HEK293T (cell line): ENCODE results near the gene PHF10.
"Not testable (repeated sequence)": the region's sequence is repeated elsewhere in the genome, so short reads cannot be mapped to it uniquely, and the experiment has no call there.

Source experiments
- CTCF ChIA-PET: fragments of 350-600 bp; formaldehyde crosslinking; extraction: SDS; loops from one replicate; lab custom pipeline; 2021; ENCODE audit warnings: antibody characterized with exemption, inconsistent platforms; lab: Yijun Ruan, JAX
- POLR2A ChIA-PET: fragments of 350-600 bp; formaldehyde crosslinking; extraction: SDS; loops from one replicate; lab custom pipeline; 2020; ENCODE audit warnings: antibody characterized with exemption, inconsistent platforms; lab: Yijun Ruan, JAX
- DNase-seq: peaks from one replicate; pipeline ENCODE4 v3.0.0; 2012; ENCODE audit warnings: mixed read lengths; ENCODE audit errors: extremely low spot score
- ARNT ChIP-seq: fragments of 450-650 bp; IDR thresholded peaks from 2 replicates; pipeline ENCODE4 v1.6.1; 2017; ENCODE audit warnings: mild to moderate bottlenecking
- BHLHE40 ChIP-seq: fragments of 450-650 bp; IDR thresholded peaks from 2 replicates; pipeline ENCODE4 v1.6.1; 2016; ENCODE audit warnings: mild to moderate bottlenecking, moderate library complexity, borderline replicate concordance
- CTBP1 ChIP-seq: fragments of 450-650 bp; IDR thresholded peaks from 2 replicates; pipeline ENCODE4 v1.6.1; 2016; ENCODE audit warnings: borderline replicate concordance
- ELF4 ChIP-seq: fragments of 450-650 bp; IDR thresholded peaks from 2 replicates; pipeline ENCODE4 v1.6.1; 2017; ENCODE audit warnings: antibody characterized with exemption
- FOXA1 ChIP-seq: fragments of 450-650 bp; IDR thresholded peaks from 2 replicates; pipeline ENCODE4 v1.6.1; 2016; ENCODE audit warnings: mild to moderate bottlenecking
- FOXK2 ChIP-seq: fragments of 450-650 bp; IDR thresholded peaks from 2 replicates; pipeline ENCODE4 v1.6.1; 2016; ENCODE audit warnings: mild to moderate bottlenecking
- FOXM1 ChIP-seq: fragments of 450-650 bp; IDR thresholded peaks from 2 replicates; pipeline ENCODE4 v1.6.1; 2017; ENCODE audit warnings: mild to moderate bottlenecking, borderline replicate concordance
- HDGF ChIP-seq: fragments of 450-650 bp; IDR thresholded peaks from 2 replicates; pipeline ENCODE4 v1.6.1; 2017; ENCODE audit warnings: antibody characterized with exemption, borderline replicate concordance
- L3MBTL2 ChIP-seq: fragments of 450-650 bp; conservative IDR thresholded peaks from 2 replicates; pipeline ENCODE4 v1.6.1; 2016; ENCODE audit warnings: mild to moderate bottlenecking
- LEF1 ChIP-seq: fragments of 450-650 bp; IDR thresholded peaks from 2 replicates; pipeline ENCODE4 v1.6.1; 2017; ENCODE audit warnings: mild to moderate bottlenecking, borderline replicate concordance
- NFRKB ChIP-seq: fragments of 450-650 bp; IDR thresholded peaks from 2 replicates; pipeline ENCODE4 v1.6.1; 2016; ENCODE audit warnings: mild to moderate bottlenecking, moderate library complexity
- PKNOX1 ChIP-seq: fragments of 450-650 bp; IDR thresholded peaks from 2 replicates; pipeline ENCODE4 v1.6.1; 2016
- SP1 ChIP-seq: fragments of 450-650 bp; IDR thresholded peaks from 2 replicates; pipeline ENCODE4 v1.6.1; 2017
- SUZ12 ChIP-seq: fragments of 450-650 bp; IDR thresholded peaks from 2 replicates; pipeline ENCODE4 v1.6.1; 2016; ENCODE audit warnings: mild to moderate bottlenecking
- TARDBP ChIP-seq: fragments of 450-650 bp; IDR thresholded peaks from 2 replicates; pipeline ENCODE4 v1.6.1; 2016
- ZNF384 ChIP-seq: fragments of 450-650 bp; IDR thresholded peaks from 2 replicates; pipeline ENCODE4 v1.6.1; 2016

Gene PHF10

DNA sequence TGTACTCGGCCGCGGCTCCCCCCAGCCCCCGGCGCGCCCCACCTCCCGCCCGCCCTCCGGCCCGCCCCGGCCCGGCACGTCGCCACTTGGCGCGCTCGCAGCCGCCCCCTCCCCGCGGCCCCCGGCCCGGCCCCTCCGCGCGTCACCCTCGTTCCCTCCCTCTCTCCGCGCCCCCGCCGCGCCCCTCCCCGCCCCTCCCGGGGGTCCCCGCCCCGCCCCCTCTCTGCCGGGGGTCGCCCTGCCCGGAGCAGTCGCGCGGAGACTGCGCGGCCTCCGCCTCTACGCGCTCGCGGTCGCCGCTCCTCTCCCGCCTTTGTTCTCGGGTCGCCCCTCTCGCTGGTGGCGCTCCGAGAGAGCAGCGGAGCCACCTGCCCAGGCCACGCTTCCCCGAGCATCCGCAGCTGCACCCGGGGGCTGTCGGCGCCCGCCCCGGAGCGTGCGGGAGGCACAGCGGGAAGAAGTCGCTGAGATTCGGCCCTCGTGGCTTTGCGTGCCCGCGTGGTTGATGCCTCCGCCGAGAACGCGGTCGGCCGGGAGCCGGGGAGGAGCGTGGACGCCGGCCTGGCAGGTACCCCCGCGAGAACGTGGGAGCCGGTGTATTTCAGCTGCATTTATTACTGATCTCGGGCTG is at the start of gene PHF10:
Gene PHF10, minus strand, starts transcription at position 7 of the 631 bp plus-strand sequence. CDS start 569 bp downstream, outside the sequence.
- POLR2A ChIA-PET: interaction anchor here (1.0 to 4.7 kb wide), 5 partner anchors 10 to 27 kb away, joined by 3 to 49 read pairs (median 4); partner anchors contain the start of genes C6orf120, DYNLT2, ERMARD and WDR27
- CTCF ChIA-PET: no interaction called here
- TF ChIP-seq ELF4 (no peak; the same call in 1 of the 2 replicates), SUZ12 (no peak), ZNF384 (no peak), TARDBP (0 out of 2 replicates have a peak, but pooled peaks have one; percentile 12), NFRKB (no peak), PKNOX1 (no peak), CTBP1 (0 out of 2 replicates have a peak, but pooled peaks have one; percentile 23), HDGF (no peak), L3MBTL2 (peak; percentile 98), SP1 (no peak)
- peak; percentile 75 for DNase-seq

DNA sequence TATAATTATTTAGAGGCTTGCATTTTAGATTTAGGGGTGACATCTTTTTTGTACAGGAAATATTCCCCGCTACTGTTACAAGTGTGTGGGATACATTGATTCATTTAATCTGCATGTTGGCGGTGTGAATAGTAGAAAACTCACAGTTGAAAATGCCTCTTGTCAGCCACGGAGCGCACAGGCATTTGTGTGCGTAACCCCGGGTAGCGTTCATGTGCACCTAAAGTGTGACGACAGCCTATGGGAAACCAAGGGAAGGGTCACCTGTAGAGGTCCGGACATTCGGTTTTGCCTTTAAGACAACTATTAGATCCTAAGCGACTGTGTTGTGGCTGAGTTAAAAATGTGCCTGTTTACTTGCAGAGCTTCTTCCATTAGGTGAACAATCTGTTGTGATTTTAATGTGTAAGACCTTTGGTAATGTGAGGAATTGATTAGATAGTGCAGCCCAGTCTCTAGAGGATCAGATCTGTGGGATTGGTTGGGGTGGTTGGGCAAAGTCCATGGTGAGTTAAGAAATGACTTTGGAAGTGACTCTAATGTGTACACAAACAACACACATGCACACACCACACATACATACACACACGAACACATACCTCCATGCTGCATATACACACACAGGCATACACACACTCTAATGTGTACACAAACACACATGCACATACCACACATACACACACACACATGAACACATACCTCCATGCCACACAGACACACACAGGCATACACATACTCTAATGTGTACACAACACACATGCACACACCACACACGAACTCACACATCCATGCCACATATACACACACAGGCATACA is 42.8 kb upstream of the PHF10 start:
- DNase-seq: no peak
- ChIA-PET CTCF (no interaction called here), POLR2A (interaction anchor here (1.0 kb wide), 1 partner anchor 16 kb away, joined by 3 read pairs; the partner anchor contains the start of genes DYNLT2 and ERMARD)
- TF ChIP-seq CTBP1 (no peak), FOXM1 (no peak), LEF1 (no peak), BHLHE40 (no peak), ZNF384 (no peak), FOXK2 (no peak), NFRKB (no peak), TARDBP (no peak), L3MBTL2 (no peak), ELF4 (no peak), ARNT (no peak), HDGF (no peak), PKNOX1 (no peak)

DNA sequence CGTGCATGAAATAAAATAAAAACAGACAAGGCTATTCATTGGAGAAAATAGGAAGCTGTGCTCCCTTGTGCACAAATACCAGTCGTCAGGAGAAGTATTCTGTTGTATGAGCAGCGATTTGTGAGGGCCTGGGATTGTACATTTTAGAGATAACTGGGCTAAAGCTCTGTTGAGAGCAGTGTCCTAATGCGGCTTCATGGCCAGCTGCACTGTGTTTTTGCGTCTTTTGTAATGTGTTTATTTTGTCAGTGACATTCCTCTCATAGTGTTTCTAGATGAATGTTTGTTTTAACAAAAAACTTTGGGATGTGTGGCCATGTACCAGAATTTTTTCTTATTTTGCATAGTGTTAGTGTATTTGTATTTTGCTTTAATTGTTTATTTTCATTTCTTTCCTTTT is 41.9 kb upstream of the PHF10 start:
- TF ChIP-seq L3MBTL2 (no peak), ELF4 (no peak), LEF1 (no peak), TARDBP (no peak), CTBP1 (no peak), PKNOX1 (no peak), SUZ12 (no peak), NFRKB (no peak)
- ChIA-PET CTCF (no interaction called here), POLR2A (interaction anchor here (1.0 kb wide), 1 partner anchor 15 kb away, joined by 3 read pairs; the partner anchor contains the start of genes DYNLT2 and ERMARD)
- DNase-seq: no peak

DNA sequence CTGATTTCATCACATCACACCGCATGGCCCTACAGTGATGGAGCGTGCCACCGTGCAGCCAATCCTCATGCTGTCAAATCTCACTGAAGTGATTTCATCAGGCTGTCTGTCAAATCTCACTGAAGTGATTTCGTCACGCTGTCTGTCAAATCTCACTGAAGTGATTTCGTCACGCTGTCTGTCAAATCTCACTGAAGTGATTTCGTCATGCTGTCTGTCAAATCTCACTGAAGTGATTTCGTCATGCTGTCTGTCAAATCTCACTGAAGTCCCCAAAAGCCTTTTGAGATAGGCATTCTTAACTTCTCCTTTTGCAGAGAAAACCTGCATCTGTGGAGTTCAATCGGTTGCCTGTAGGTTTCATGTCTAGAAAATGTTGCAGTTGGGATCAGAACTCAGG is 41.5 kb upstream of the PHF10 start:
- TF ChIP-seq PKNOX1: 0 out of 2 replicates have a peak, but pooled peaks have one; percentile 10
- CTCF ChIA-PET, DNase-seq: not testable (repeated sequence)
- POLR2A ChIA-PET: interaction anchor here (1.0 kb wide), 1 partner anchor 14 kb away, joined by 3 read pairs; the partner anchor contains the start of genes DYNLT2 and ERMARD

DNA sequence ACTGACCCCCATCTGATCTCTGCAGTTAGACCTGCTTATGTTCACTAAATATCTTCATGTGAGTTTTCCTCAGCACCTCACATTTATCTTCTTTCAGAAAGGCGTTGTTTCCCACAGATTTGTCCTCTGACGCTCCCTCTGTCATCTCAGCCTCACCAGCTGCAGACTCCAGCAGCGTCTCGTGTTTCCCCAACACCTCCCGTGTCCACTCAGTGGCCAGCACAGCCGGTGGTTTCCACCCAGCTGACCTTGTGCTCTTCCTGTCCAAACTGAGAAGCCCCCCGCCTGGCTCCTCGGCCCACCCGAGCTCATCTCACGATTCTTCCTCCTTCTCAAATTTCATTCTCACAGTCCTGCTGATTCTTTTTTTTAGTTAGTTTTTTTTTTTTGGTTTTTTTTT is 39.6 kb upstream of the PHF10 start:
- DNase-seq: no peak
- CTCF ChIA-PET: interaction anchor here (0.6 kb wide), 2 partner anchors 699 to 812 kb away, joined by 3 to 5 read pairs; no protein-coding TSS in a partner anchor
- POLR2A ChIA-PET: interaction anchor here (1.6 kb wide), 1 partner anchor 12 kb away, joined by 4 read pairs; the partner anchor contains the start of genes DYNLT2 and ERMARD
- TF ChIP-seq ARNT (no peak), FOXM1 (no peak), HDGF (no peak), NFRKB (no peak), CTBP1 (no peak), L3MBTL2 (no peak), FOXK2 (no peak), SUZ12 (no peak), PKNOX1 (no peak), FOXA1 (no peak), ELF4 (no peak), BHLHE40 (no peak)
